Psoas muscle (tissue), 8 donors: ENCODE measurements around the gene TAF10. TPM values are rescaled to one million over a fixed set of nuclear protein-coding genes. Genes with fewer than 3 reads are reported as not detected.

Source experiments
- ATAC-seq, 4 donors: fragments of 200-7000 bp; cut with Tn5 transposase; one replicate each; pipeline ENCODE4 v1.9.1; 2020; ENCODE audit warnings: moderate library complexity in 3 of 4, mild to moderate bottlenecking in 2 of 4
- DNase-seq, 2 donors: peaks; one replicate each; pipeline ENCODE4 v3.0.0-alpha.2; 2020
- H3K27ac ChIP-seq: fragments of 200-600 bp; one replicate; pipeline ENCODE4 v1.8.0; 2022
- H3K27me3 ChIP-seq, 3 donors: fragments of 200-600 bp in 1 of 3; one replicate each; pipeline versions ENCODE4 v1.6.1 to v1.8.0; 2013 to 2022; ENCODE audit warnings: low read length in 2 of 3, mild to moderate bottlenecking in 2 of 3, moderate library complexity in 1 of 3; ENCODE audit not compliant: insufficient read depth in 3 of 3
- H3K36me3 ChIP-seq, 2 donors: fragments of 200-600 bp in 1 of 2; one replicate each; pipeline versions ENCODE4 v1.6.1 to v1.8.0; 2013 to 2022; ENCODE audit warnings: low read depth in 1 of 2, mild to moderate bottlenecking in 1 of 2, moderate library complexity in 1 of 2; ENCODE audit not compliant: insufficient read depth in 1 of 2
- H3K4me1 ChIP-seq: fragments of 200-600 bp; one replicate; pipeline ENCODE4 v1.8.0; 2022
- H3K4me3 ChIP-seq: fragments of 200-600 bp; one replicate; pipeline ENCODE4 v1.8.0; 2022; ENCODE audit warnings: mild to moderate bottlenecking
- H3K9me3 ChIP-seq: fragments of 200-600 bp; one replicate; pipeline ENCODE4 v1.8.0; 2022
- CTCF ChIP-seq: fragments of 200-600 bp; IDR thresholded peaks from one replicate; pipeline ENCODE4 v1.8.0; 2022; ENCODE audit warnings: antibody characterized with exemption
- WGBS, 3 donors: extraction: QIAGEN DNeasy Blood & Tissue Kit; methylation state at CpG; one replicate each; pipeline versions ENCODE4 v1.1.6 to v1.1.7; 2013; 5-methylcytosine and 5-hydroxymethylcytosine counted together
- intact Hi-C, 2 donors: fragments of 100-400 bp; cut with DNase I; formaldehyde crosslinking; loops; one replicate each; pipeline versions ENCODE4 v1.11.0 to v1.14.2; 2022
- long read RNA-seq, 2 donors: library from polyadenylated mRNA; unstranded; transcript quantifications; one replicate each; pipeline ENCODE4 v2.0.0, GENCODE V29; 2021
- polyA plus RNA-seq, 3 donors: library from polyadenylated mRNA; stranded (reverse); fragments of 200-250 nt; gene quantifications; one replicate each; pipeline ENCODE4 v1.2.3, GENCODE V29; 2013
- total RNA-seq, 4 donors: library from RNA; stranded (reverse); fragmentation: NEBNext Ultra II Directional in 2 of 4; extraction: Animal tissue kit (Norgen Biotek cat#: 25700) in 2 of 4; gene quantifications; one replicate each; pipeline versions ENCODE4 v1.2.1 to v1.2.4, GENCODE V29; 2021 to 2023
- donor health status: healthy with polysubstance abuse.
- donor health status: DM: no; HTN: no; CAD: no; lungs with moderate emphysema.
- donor health status: Bipolar disorder and iron deficiency.
- donor health status: healthy.
- donor health status: DM: yes; HTN: yes; CAD: no.
- donor health status: DM: no; HTN: no; CAD: no.
- donor health status: DM: no; HTN: no; CAD: no.
- donor health status: DM: yes; HTN: yes; CAD: no.

TAF10 gene
- total RNA-seq (100 to 1,000 TPM in 2 of 4 donors, 10 to 100 TPM in 2; 70.4 to 119 (median 99.5) TPM), polyA plus RNA-seq (10 to 100 TPM; 67.0 to 80.3 (median 67.1) TPM)
- long read RNA-seq, donor 1, transcript TAF10-201 (5 exons, 1,215 nt), result major isoform, 44 of 46 reads
- long read RNA-seq, donor 1, partial matches to known transcripts, result 2 of 46 reads
- long read RNA-seq, donor 1, other reads (novel, unspliced or antisense), result 0 of 46 reads
- long read RNA-seq, donor 2, transcript TAF10-201 (5 exons, 1,215 nt), result major isoform, 39 of 51 reads
- long read RNA-seq, donor 2, partial matches to known transcripts, result 2 of 51 reads
- long read RNA-seq, donor 2, other reads (novel, unspliced or antisense), result 10 of 51 reads

- intact Hi-C loops, result loop anchor here (5.0 to 10.0 kb wide), 2 partner anchors 130 to 378 kb away; partner anchors contain the start of genes ARFIP2 (in 1 of the 2), CNGA4 (in 1 of the 2), FHIP1B (in 1 of the 2) and TIMM10B (in 1 of the 2)
- Histone ChIP-seq H3K36me3 (peaks cover 16 to 75% of the 10 kb centered on the region in 2 donors), H3K9me3 (no peaks in the 10 kb centered on the region), H3K4me1 (peaks cover 30% of the 10 kb centered on the region), H3K4me3 (peak within 1 kb of the TSS; percentile 80), H3K27me3 (no peaks in the 10 kb centered on the region), H3K27ac (peak within 1 kb of the TSS; percentile 100)
- WGBS, 3 donors, result 0 to 1% (median 1%) methylated on average over 42 to 51 of the region's 51 CpGs
- TF ChIP-seq CTCF, result peak; percentile 42
- peak; percentile 98 to 99 for DNase-seq
- ATAC-seq, result peak; percentile 92 to 96 (median 93)
Observed at GRCh38 chr11:6612213-6613041, at the start of gene TAF10. Gene TAF10, minus strand, starts transcription at chr11:6612216. Its CDS starts 27 bp downstream, at chr11:6612189.

GRCh38 chr11:6660712-6661111 lies 48.7 kb upstream of the TAF10 start:
- H3K27me3 ChIP-seq, result peaks cover 0 to 17% (median 9%) of the 10 kb centered on the region in 3 donors
- H3K4me3 ChIP-seq, result no peak overlapping the region
- intact Hi-C loops, result no loop called here
- no peaks in the 10 kb centered on the region for H3K4me1 ChIP-seq
- 89 to 95% (median 94%) methylated on average over 3 of the region's 3 CpGs for WGBS, 3 donors
- H3K9me3 ChIP-seq, result no peaks in the 10 kb centered on the region
- DNase-seq, result no peak
- ATAC-seq, result no peak
- H3K36me3 ChIP-seq, result no peaks in the 10 kb centered on the region
- no peak overlapping the region for H3K27ac ChIP-seq
- TF ChIP-seq CTCF, result no peak

GRCh38 chr11:6658647-6659046 lies 46.6 kb upstream of the TAF10 start:
- no peak overlapping the region for H3K4me3 ChIP-seq
- H3K27ac ChIP-seq, result no peak overlapping the region
- ATAC-seq, result no peak
- intact Hi-C loops, result no loop called here
- no peak for TF ChIP-seq CTCF
- no peak for DNase-seq
- H3K4me1 ChIP-seq, result no peaks in the 10 kb centered on the region
- no peaks in the 10 kb centered on the region for H3K36me3 ChIP-seq
- H3K9me3 ChIP-seq, result no peaks in the 10 kb centered on the region
- peaks cover 0 to 27% (median 9%) of the 10 kb centered on the region in 3 donors for H3K27me3 ChIP-seq

GRCh38 chr11:6657346-6657745 lies 45.3 kb upstream of the TAF10 start:
- intact Hi-C loops, result no loop called here
- Histone ChIP-seq H3K27me3 (peaks cover 0 to 27% (median 9%) of the 10 kb centered on the region in 3 donors), H3K27ac (no peak overlapping the region), H3K9me3 (no peaks in the 10 kb centered on the region), H3K4me3 (no peak overlapping the region), H3K4me1 (no peaks in the 10 kb centered on the region), H3K36me3 (no peaks in the 10 kb centered on the region)
- ATAC-seq, result no peak
- TF ChIP-seq CTCF, result no peak
- 65 to 78% (median 72%) methylated on average over 1 of the region's 1 CpG for WGBS, 3 donors
- no peak for DNase-seq
